HepG2 (cell line): ENCODE results near the gene ERF. TPM values are rescaled to one million over a fixed set of nuclear protein-coding genes. Genes with fewer than 3 reads are reported as not detected.

Source experiments
- BRD4 ChIP-seq: sonication (generic); formaldehyde crosslinking; IDR thresholded peaks from 2 replicates; pipeline ENCODE4 v1.4.0; 2020; ENCODE audit warnings: missing genetic modification reagents
- EP300 ChIP-seq, 3 experiments: sonication (generic) in 1 of 3; formaldehyde crosslinking in 1 of 3; IDR thresholded peaks; 2 replicates each; pipeline versions ENCODE4 v1.5.1 to v1.6.1; 2011 to 2020; ENCODE audit warnings: low read depth in 2 of 3, low read length in 2 of 3, borderline replicate concordance in 1 of 3, improper control_type of control experiment in 1 of 3, mild to moderate bottlenecking in 1 of 3, missing genetic modification reagents in 1 of 3, moderate library complexity in 1 of 3
- KDM3A ChIP-seq: IDR thresholded peaks from 2 replicates; pipeline ENCODE4 v1.6.1; 2018; ENCODE audit warnings: low read depth, missing compliant biosample characterization
- KLF12 ChIP-seq: sonication (generic); formaldehyde crosslinking; IDR thresholded peaks from 2 replicates; pipeline ENCODE4 v1.4.0; 2020; ENCODE audit warnings: missing genetic modification reagents, borderline replicate concordance
- KLF9 ChIP-seq: IDR thresholded peaks from 2 replicates; pipeline ENCODE4 v1.6.1; 2016; ENCODE audit warnings: low read depth
- MTF2 ChIP-seq: sonication (generic); formaldehyde crosslinking; IDR thresholded peaks from 2 replicates; pipeline ENCODE4 v1.5.0; 2020; ENCODE audit warnings: missing genetic modification reagents, borderline replicate concordance
- NPAS2 ChIP-seq: sonication (generic); formaldehyde crosslinking; IDR thresholded peaks from 2 replicates; pipeline ENCODE4 v1.8.0; 2022; ENCODE audit warnings: mild to moderate bottlenecking, missing genetic modification reagents, borderline replicate concordance
- PITX1 ChIP-seq: sonication (generic); formaldehyde crosslinking; IDR thresholded peaks from 2 replicates; pipeline ENCODE4 v1.5.1; 2020; ENCODE audit warnings: mild to moderate bottlenecking, missing genetic modification reagents
- POLR2AphosphoS5 ChIP-seq: IDR thresholded peaks from 2 replicates; pipeline ENCODE4 v1.6.1; 2012; ENCODE audit warnings: low read depth, low read length
- TARDBP ChIP-seq: sonication (generic); formaldehyde crosslinking; IDR thresholded peaks from 2 replicates; pipeline ENCODE4 v1.8.0; 2022; ENCODE audit warnings: mild to moderate bottlenecking, missing genetic modification reagents
- U2AF1 ChIP-seq: fragments of 200-400 bp; formaldehyde crosslinking; optimal IDR thresholded peaks from 2 replicates; pipeline ENCODE3; 2017; ENCODE audit warnings: mild to moderate bottlenecking, low read depth, low read length
- XBP1 ChIP-seq: sonication (generic); formaldehyde crosslinking; IDR thresholded peaks from 2 replicates; pipeline ENCODE4 v1.5.0; 2020; ENCODE audit warnings: missing genetic modification reagents
- ZBTB39 ChIP-seq: sonication (generic); formaldehyde crosslinking; IDR thresholded peaks from 2 replicates; pipeline ENCODE4 v1.5.0; 2020; ENCODE audit warnings: missing genetic modification reagents
- ZNF564 ChIP-seq: sonication (generic); formaldehyde crosslinking; IDR thresholded peaks from 2 replicates; pipeline ENCODE4 v1.8.1; 2023; ENCODE audit warnings: mild to moderate bottlenecking, missing genetic modification reagents
- ZNF569 ChIP-seq: sonication (generic); formaldehyde crosslinking; IDR thresholded peaks from 2 replicates; pipeline ENCODE4 v1.5.0; 2020; ENCODE audit warnings: mild to moderate bottlenecking, missing genetic modification reagents, moderate library complexity, borderline replicate concordance
- ZNF780A ChIP-seq: sonication (generic); formaldehyde crosslinking; IDR thresholded peaks from 2 replicates; pipeline ENCODE4 v1.8.0; 2022; ENCODE audit warnings: mild to moderate bottlenecking, missing genetic modification reagents, moderate library complexity
- ZSCAN21 ChIP-seq: sonication (generic); formaldehyde crosslinking; IDR thresholded peaks from 2 replicates; pipeline ENCODE4 v1.8.0; 2022; ENCODE audit warnings: mild to moderate bottlenecking, missing genetic modification reagents, moderate library complexity, borderline replicate concordance
- ZXDC ChIP-seq: sonication (generic); formaldehyde crosslinking; IDR thresholded peaks from 2 replicates; pipeline ENCODE4 v1.5.0; 2020; ENCODE audit warnings: mild to moderate bottlenecking, missing genetic modification reagents
- polyA plus RNA-seq, 8 experiments: library from polyadenylated mRNA; depleted of rRNA in 3 of 8; stranded (reverse) in 7 of 8; unstranded in 1 of 8; fragments of >200 nt; fragmentation: Illumina TruSeq in 4 of 8; extraction: Trizol in 4 of 8; gene quantifications; 2 replicates each; pipeline versions ENCODE4 v1.2.1 to v1.2.3, GENCODE V29; 2011 to 2016; ENCODE audit warnings: low read depth in 4 of 8, missing spikeins in 1 of 8, mixed read lengths in 1 of 8; ENCODE audit not compliant: insufficient read depth in 1 of 8
- total RNA-seq, 5 experiments: library from RNA; depleted of rRNA; stranded (reverse); fragments of >200 nt; fragmentation: Illumina TruSeq; extraction: Trizol; gene quantifications; 2 replicates each; pipeline ENCODE4 v1.2.3, GENCODE V29; 2016; ENCODE audit warnings: low read depth in 1 of 5
- TF ChIP-seq, protein P1 (sequence below): sonication (generic); formaldehyde crosslinking; IDR thresholded peaks from 2 replicates; pipeline ENCODE4 v1.8.0; 2022; ENCODE audit warnings: mild to moderate bottlenecking, missing genetic modification reagents, moderate library complexity

ERF gene
- total and polyA plus RNA-seq, 2 of the 13 experiments (the other 11 are each of a cell fraction or from before 2014, with no cell fraction given) = 67.1 to 69.9 TPM

DNA sequence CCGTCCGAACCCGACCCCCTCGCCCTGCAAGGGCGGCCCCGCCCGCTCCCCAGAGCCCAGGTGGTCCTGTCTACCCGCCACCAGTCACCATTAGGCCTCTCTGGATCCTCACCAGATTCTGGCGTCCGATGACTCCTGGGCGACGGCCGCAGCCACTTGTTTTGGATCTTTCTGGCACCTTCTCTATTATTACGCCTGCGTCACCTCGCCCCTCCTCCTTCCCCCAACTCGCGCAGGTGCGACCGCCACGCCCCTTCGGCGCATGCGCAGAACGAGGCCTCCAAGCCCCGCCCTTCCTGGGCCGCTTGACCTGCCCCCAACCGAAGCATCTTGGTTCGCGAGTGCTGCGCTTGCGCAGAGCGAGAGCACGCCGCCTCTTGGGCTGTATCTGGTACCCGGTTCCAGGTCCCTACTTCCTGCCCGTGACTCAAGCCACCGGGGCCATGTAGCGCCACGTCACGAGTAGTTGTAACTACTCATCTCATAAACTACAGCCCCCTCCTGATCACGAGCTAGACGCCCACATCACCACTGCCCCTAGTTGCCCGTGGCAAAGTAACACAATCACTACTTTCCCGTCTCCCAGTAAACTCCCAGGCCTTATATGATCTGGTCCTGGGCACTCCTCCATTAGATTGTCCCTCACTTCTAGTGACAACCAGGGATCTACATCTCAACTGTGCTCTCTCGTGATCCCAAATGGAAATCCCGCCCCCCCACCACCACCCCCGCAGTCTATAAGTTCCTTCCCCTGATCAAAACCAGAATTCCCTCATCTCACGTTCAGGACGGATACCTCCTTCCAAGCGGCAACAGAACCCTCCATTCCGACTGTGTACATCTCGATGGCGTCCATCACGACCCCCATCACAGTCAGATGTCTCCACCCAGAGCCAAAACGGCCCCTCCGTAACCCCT is 37.1 kb downstream of the ERF start, which contains the start of gene DEDD2 (continued):
- TF ChIP-seq, protein P1, sequence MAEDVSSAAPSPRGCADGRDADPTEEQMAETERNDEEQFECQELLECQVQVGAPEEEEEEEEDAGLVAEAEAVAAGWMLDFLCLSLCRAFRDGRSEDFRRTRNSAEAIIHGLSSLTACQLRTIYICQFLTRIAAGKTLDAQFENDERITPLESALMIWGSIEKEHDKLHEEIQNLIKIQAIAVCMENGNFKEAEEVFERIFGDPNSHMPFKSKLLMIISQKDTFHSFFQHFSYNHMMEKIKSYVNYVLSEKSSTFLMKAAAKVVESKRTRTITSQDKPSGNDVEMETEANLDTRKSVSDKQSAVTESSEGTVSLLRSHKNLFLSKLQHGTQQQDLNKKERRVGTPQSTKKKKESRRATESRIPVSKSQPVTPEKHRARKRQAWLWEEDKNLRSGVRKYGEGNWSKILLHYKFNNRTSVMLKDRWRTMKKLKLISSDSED (CRISPR knock-in tag) = no peak
- TF ChIP-seq ZNF564 (CRISPR knock-in tag) = no peak
- no peak for TF ChIP-seq NPAS2
- TF ChIP-seq MTF2 (CRISPR knock-in tag) = 0 out of 2 replicates have a peak, but pooled peaks have one; percentile 31
- TF ChIP-seq EP300 (IDR thresholded peaks at IDR 0.05; ENCODE audit: low read depth in 2 of 2, low read length in 2 of 2) = 0 out of 4 replicates have a peak, but pooled peaks of 1 of the 2 experiments have one; percentile 8
- no peak for TF ChIP-seq EP300 (CRISPR knock-in tag; IDR thresholded peaks at IDR 0.05; ENCODE audit: borderline replicate concordance)
- peak; percentile 39 for TF ChIP-seq U2AF1
- no peak; the same call in 1 of the 2 replicates for TF ChIP-seq PITX1 (CRISPR knock-in tag)
- no peak for TF ChIP-seq ZXDC
- TF ChIP-seq KLF12 = 0 out of 2 replicates have a peak, but pooled peaks have one; percentile 29
- TF ChIP-seq BRD4 (CRISPR knock-in tag) = no peak
- TF ChIP-seq ZNF569 (CRISPR knock-in tag) = no peak
- no peak for TF ChIP-seq KDM3A (CRISPR knock-in tag)
- peak; percentile 62; the same call in 1 of the 2 replicates for TF ChIP-seq XBP1
- TF ChIP-seq TARDBP (CRISPR knock-in tag) = 0 out of 2 replicates have a peak, but pooled peaks have one; percentile 22
- TF ChIP-seq POLR2AphosphoS5 = peak; percentile 82
- peak; percentile 24; the same call in 1 of the 2 replicates for TF ChIP-seq ZSCAN21
- no peak; the same call in 1 of the 2 replicates for TF ChIP-seq KLF9
- TF ChIP-seq ZBTB39 (CRISPR knock-in tag) = peak; percentile 77
- no peak for TF ChIP-seq ZNF780A
